H4 (cell line): ENCODE results near the gene MRPL16. TPM values are rescaled to one million over a fixed set of nuclear protein-coding genes. Genes with fewer than 3 reads are reported as not detected.
A peak's percentile ranks its signal among the peaks of the same experiment; 100 is the strongest.
"Not testable (repeated sequence)": the region's sequence is repeated elsewhere in the genome, so short reads cannot be mapped to it uniquely, and the experiment has no call there.

ENCODE experiments used
- DNase-seq: peaks from one replicate; pipeline ENCODE4 v3.0.0-alpha.2; 2015; ENCODE audit warnings: low spot score
- total RNA-seq: library from RNA; depleted of rRNA; stranded (reverse); fragments of >200 nt; shearing (Covaris generic); gene quantifications from 2 replicates; pipeline ENCODE4 v1.2.3, GENCODE V29; 2014; rRNA removed

Gene MRPL16
- total RNA-seq, result 62.1 and 64.8 TPM in 2 replicates

GRCh38 chr11:59810189-59810910 is at the start of gene MRPL16:
MRPL16 (minus strand) TSS chr11:59810778; CDS start chr11:59810658, 120 bp downstream.
- DNase-seq, result peak; percentile 74

GRCh38 chr11:59859673-59860072 is 49.1 kb upstream of the MRPL16 start:
- no peak for DNase-seq

- DNase-seq, result no peak
Measured at GRCh38 chr11:59857439-59858434, 47.2 kb upstream of the MRPL16 start.

- no peak for DNase-seq
Measured at GRCh38 chr11:59854871-59855270, 44.3 kb upstream of the MRPL16 start.

- not testable (repeated sequence) for DNase-seq
Measured at GRCh38 chr11:59851416-59851815, 40.8 kb upstream of the MRPL16 start.

- DNase-seq, result not testable (repeated sequence)
Measured at GRCh38 chr11:59849551-59849950, 39.0 kb upstream of the MRPL16 start.

GRCh38 chr11:59849129-59849528 is 38.6 kb upstream of the MRPL16 start:
- no peak for DNase-seq

GRCh38 chr11:59848439-59848838 is 37.9 kb upstream of the MRPL16 start:
- not testable (repeated sequence) for DNase-seq

- DNase-seq, result no peak
Measured at GRCh38 chr11:59847626-59848025, 37.0 kb upstream of the MRPL16 start.

- DNase-seq, result no peak
Measured at GRCh38 chr11:59846556-59846955, 36.0 kb upstream of the MRPL16 start.

GRCh38 chr11:59845399-59845798 is 34.8 kb upstream of the MRPL16 start, which contains the start of gene CBLIF:
CBLIF (minus strand) TSS chr11:59845499; CDS start chr11:59845453, 46 bp downstream.
- DNase-seq, result no peak

- no peak for DNase-seq
Measured at GRCh38 chr11:59842316-59842715, 31.7 kb upstream of the MRPL16 start.

- no peak for DNase-seq
Measured at GRCh38 chr11:59841514-59841913, 30.9 kb upstream of the MRPL16 start.

GRCh38 chr11:59839615-59840014 is 29.0 kb upstream of the MRPL16 start:
- DNase-seq, result no peak

GRCh38 chr11:59833602-59834001 is 23.0 kb upstream of the MRPL16 start:
- DNase-seq, result no peak

GRCh38 chr11:59829358-59829757 is 18.8 kb upstream of the MRPL16 start:
- no peak for DNase-seq

- DNase-seq, result peak; percentile 74
Measured at GRCh38 chr11:59822989-59823566, 12.5 kb upstream of the MRPL16 start.

GRCh38 chr11:59818572-59818971 is 8.0 kb upstream of the MRPL16 start:
- no peak for DNase-seq

GRCh38 chr11:59816434-59816833 is 5.9 kb upstream of the MRPL16 start:
- not testable (repeated sequence) for DNase-seq

GRCh38 chr11:59815754-59816153 is 5.2 kb upstream of the MRPL16 start:
- DNase-seq, result no peak

GRCh38 chr11:59814021-59814420 is 3.4 kb upstream of the MRPL16 start:
- no peak for DNase-seq

- no peak for DNase-seq
Measured at GRCh38 chr11:59813364-59813763, 2.8 kb upstream of the MRPL16 start.
